ENCODE measurements around the gene BTBD1.

Gene BTBD1

GRCh38 chr15:82995076-82995475 lies 72.0 kb downstream of the BTBD1 start:
- no peak overlapping the region for H3K4me3 ChIP-seq (ENCODE audit: low read depth, low read length)
- no peak for DNase-seq (ENCODE audit: low read depth, low spot score)
- CTCF ChIA-PET = interaction anchor here (0.8 to 3.5 kb wide), 7 partner anchors 9 to 465 kb away, joined by 3 to 14 read pairs (median 3); partner anchors contain the start of genes C15orf40 and RAMAC
- no peak for TF ChIP-seq CTCF (IDR thresholded peaks at IDR 0.05; ENCODE audit: insufficient read depth, low read length, missing control alignments)
- POLR2A ChIA-PET = no interaction called here

- POLR2A ChIA-PET = interaction anchor here (0.6 kb wide), 1 partner anchor 9 kb away, joined by 3 read pairs; no protein-coding TSS in a partner anchor
Observed at GRCh38 chr15:82993144-82993543, 73.9 kb downstream of the BTBD1 start.

GRCh38 chr15:82992436-82992998 lies 74.5 kb downstream of the BTBD1 start:
- no peak for TF ChIP-seq CTCF (IDR thresholded peaks at IDR 0.05; ENCODE audit: insufficient read depth, low read length, missing control alignments)
- H3K4me3 ChIP-seq (ENCODE audit: low read depth, low read length) = no peak overlapping the region
- POLR2A ChIA-PET = interaction anchor here (0.6 kb wide), 1 partner anchor 10 kb away, joined by 3 read pairs; no protein-coding TSS in a partner anchor
- no peak for DNase-seq (ENCODE audit: low read depth, low spot score)
- CTCF ChIA-PET = interaction anchor here (3.5 kb wide), 1 partner anchor 19 kb away, joined by 14 read pairs; the partner anchor contains the start of gene C15orf40

More at GRCh38 chr15:82993144-82993543, 73.9 kb downstream of the BTBD1 start:
- no peak for DNase-seq (ENCODE audit: low read depth, low spot score)
- no peak for TF ChIP-seq CTCF (IDR thresholded peaks at IDR 0.05; ENCODE audit: insufficient read depth, low read length, missing control alignments)
- no peak overlapping the region for H3K4me3 ChIP-seq (ENCODE audit: low read depth, low read length)
- CTCF ChIA-PET = interaction anchor here (3.5 kb wide), 1 partner anchor 18 kb away, joined by 14 read pairs; the partner anchor contains the start of gene C15orf40

GRCh38 chr15:82986442-82986780 lies 80.6 kb downstream of the BTBD1 start:
- no peak for DNase-seq (ENCODE audit: low read depth, low spot score)
- peak overlapping the region; percentile 99 for H3K4me3 ChIP-seq (ENCODE audit: low read depth, low read length)
- no peak for TF ChIP-seq CTCF (IDR thresholded peaks at IDR 0.05; ENCODE audit: insufficient read depth, low read length, missing control alignments)
- CTCF ChIA-PET = interaction anchor here (0.6 to 5.2 kb wide), 9 partner anchors 9 to 456 kb away, joined by 3 to 27 read pairs (median 4); partner anchors contain the start of gene RPS17
- POLR2A ChIA-PET = interaction anchor here (0.9 to 1.9 kb wide), 4 partner anchors 135 to 446 kb away, joined by 3 to 11 read pairs (median 5); partner anchors contain the start of gene RPS17

- POLR2A ChIA-PET = interaction anchor here (0.9 to 1.9 kb wide), 4 partner anchors 134 to 446 kb away, joined by 3 to 11 read pairs (median 5); partner anchors contain the start of gene RPS17
- peak within 1 kb of the TSS; percentile 99 for H3K4me3 ChIP-seq (ENCODE audit: low read depth, low read length)
- TF ChIP-seq CTCF (IDR thresholded peaks at IDR 0.05; ENCODE audit: insufficient read depth, low read length, missing control alignments) = no peak
- DNase-seq (ENCODE audit: low read depth, low spot score) = peak; percentile 67
- CTCF ChIA-PET = interaction anchor here (0.6 to 5.2 kb wide), 10 partner anchors 9 to 455 kb away, joined by 3 to 27 read pairs (median 4); partner anchors contain the start of gene RPS17
Observed at GRCh38 chr15:82985688-82986441, 81.2 kb downstream of the BTBD1 start, which contains the start of gene RAMAC. TSS of gene RAMAC (plus strand) at chr15:82986210. CDS start at chr15:82989019, 2,809 bp downstream.

- no peak for DNase-seq (ENCODE audit: low read depth, low spot score)
- CTCF ChIA-PET = no interaction called here
- H3K4me3 ChIP-seq (ENCODE audit: low read depth, low read length) = no peak overlapping the region
- POLR2A ChIA-PET = no interaction called here
- TF ChIP-seq CTCF (IDR thresholded peaks at IDR 0.05; ENCODE audit: insufficient read depth, low read length, missing control alignments) = no peak
Observed at GRCh38 chr15:82980981-82981380, 86.1 kb downstream of the BTBD1 start.

Data from AG04449 (cell line).